Astrocyte (in vitro differentiated cells and primary cell): Measurements from ENCODE around the gene SYT5.

Source experiments
- CTCF ChIP-seq: IDR thresholded peaks from 2 replicates; pipeline ENCODE4 v1.5.1; 2011; ENCODE audit warnings: low read depth, mild to moderate bottlenecking, inconsistent platforms, low read length, moderate library complexity; ENCODE audit not compliant: insufficient read depth
- EZH2 ChIP-seq: IDR thresholded peaks from 2 replicates; pipeline ENCODE4 v1.6.1; 2012; ENCODE audit warnings: mild to moderate bottlenecking, low read length, inconsistent platforms; ENCODE audit not compliant: insufficient read depth

GRCh38 chr19:55176076-55176475, 4.0 kb downstream of the SYT5 start:
- TF ChIP-seq CTCF (no peak), EZH2 (no peak)
